Activated naive CD4-positive, alpha-beta T cell treated with anti-CD3 and anti-CD28 coated beads, Interleukin-2, amount 50 U/mL, for 72 hours (primary cell): ENCODE data around the gene SRGAP2C. TPM values are rescaled to one million over a fixed set of nuclear protein-coding genes. Genes with fewer than 3 reads are reported as not detected.
A peak's percentile ranks its signal among the peaks of the same experiment; 100 is the strongest.
"Not testable (repeated sequence)": the region's sequence is repeated elsewhere in the genome, so short reads cannot be mapped to it uniquely, and the experiment has no call there.

Source experiments
- ATAC-seq, 2 donors: fragments of 150-1000 bp; cut with Tn5 transposase; 2 replicates each; pipeline ENCODE4 v1.10.0; 2021; ENCODE audit warnings: mild to moderate bottlenecking in 2 of 2, moderate library complexity in 2 of 2
- DNase-seq, 2 donors: peaks; one replicate each; pipeline ENCODE4 v3.0.0; 2021 to 2022; ENCODE audit warnings: low spot score in 2 of 2
- H3K27ac Mint-ChIP-seq, 2 donors: one replicate each; pipeline ENCODE4 v1.8.0; 2022; ENCODE audit warnings: mild to moderate bottlenecking in 2 of 2, mixed read lengths in 2 of 2
- H3K36me3 Mint-ChIP-seq, 2 donors: one replicate each; pipeline ENCODE4 v1.8.0; 2022; ENCODE audit warnings: mixed read lengths in 2 of 2
- H3K9me3 Mint-ChIP-seq, 2 donors: one replicate each; pipeline ENCODE4 v1.8.0; 2022; ENCODE audit warnings: mixed read lengths in 2 of 2
- total RNA-seq, 2 donors: library from RNA; stranded (reverse); gene quantifications; one replicate each; pipeline ENCODE4 v1.2.3, GENCODE V29; 2022

The SRGAP2C gene
- total RNA-seq, 2 donors from 2014 or later: 12.5 to 51.8 TPM

DNA sequence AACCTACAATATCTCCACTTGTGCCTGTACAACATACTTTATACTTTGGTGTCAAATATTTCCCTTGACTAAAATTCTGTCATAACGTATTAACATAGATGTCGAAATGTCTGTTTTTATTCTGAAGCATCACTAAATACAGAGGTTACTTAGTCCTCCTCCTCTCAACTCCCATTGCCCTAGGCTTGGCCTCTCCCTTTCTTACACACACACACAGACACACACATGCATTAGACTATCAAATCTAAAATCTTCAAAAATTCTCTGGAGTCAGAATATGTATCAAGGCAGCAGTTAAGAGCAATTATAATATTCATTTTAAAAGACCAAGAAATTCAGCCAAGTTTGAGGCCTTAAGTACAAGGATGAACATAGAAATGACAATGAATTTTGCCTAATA, 8.1 kb upstream of the SRGAP2C start:
- H3K9me3 Mint-ChIP-seq, H3K36me3 Mint-ChIP-seq, ATAC-seq, DNase-seq, H3K27ac Mint-ChIP-seq: not testable (repeated sequence)

DNA sequence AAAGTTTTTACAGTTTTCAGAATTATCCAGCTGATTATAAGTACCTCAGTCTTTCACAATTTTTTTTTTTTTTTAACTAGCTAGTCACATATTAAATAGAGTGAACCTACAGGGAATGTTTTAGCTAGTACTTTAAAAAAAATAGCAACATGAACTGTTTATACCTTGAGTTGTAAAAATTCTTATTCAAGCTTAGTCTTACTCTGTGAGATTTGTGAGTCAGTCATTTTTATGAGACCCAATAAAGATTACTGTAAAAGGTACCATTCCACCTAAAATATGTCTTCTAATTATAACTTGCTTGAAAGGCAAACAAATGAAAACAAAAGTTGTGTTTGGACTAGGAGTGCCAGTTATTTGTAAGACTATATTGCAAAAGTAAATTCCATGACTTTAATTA, 6.6 kb upstream of the SRGAP2C start:
- H3K27ac Mint-ChIP-seq, ATAC-seq, DNase-seq, H3K36me3 Mint-ChIP-seq, H3K9me3 Mint-ChIP-seq: not testable (repeated sequence)

DNA sequence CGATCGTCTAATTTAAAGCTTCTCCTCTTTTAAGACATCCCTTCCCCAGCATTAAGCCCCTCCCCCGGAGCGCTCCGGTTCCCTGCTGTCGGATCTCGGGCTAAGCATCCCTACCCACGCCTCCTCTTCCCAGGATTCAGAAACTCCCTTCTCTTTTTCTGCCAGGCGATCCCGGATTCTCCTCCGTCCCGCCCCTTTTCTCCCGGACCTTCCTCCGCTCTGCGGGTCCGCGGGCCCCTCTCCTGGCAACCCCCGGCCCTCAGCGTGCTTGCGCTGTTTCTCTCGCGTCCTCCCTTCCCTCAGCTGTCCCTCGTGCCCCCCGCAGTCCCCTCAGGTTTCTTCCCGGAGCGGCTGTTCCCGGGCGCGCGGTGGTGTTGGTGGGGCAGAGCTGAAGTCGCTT, 908 bp upstream of the SRGAP2C start:
- ATAC-seq, H3K36me3 Mint-ChIP-seq, H3K27ac Mint-ChIP-seq, H3K9me3 Mint-ChIP-seq: not testable (repeated sequence)
- peak in 1 of 2 donors; percentile 60 for DNase-seq

DNA sequence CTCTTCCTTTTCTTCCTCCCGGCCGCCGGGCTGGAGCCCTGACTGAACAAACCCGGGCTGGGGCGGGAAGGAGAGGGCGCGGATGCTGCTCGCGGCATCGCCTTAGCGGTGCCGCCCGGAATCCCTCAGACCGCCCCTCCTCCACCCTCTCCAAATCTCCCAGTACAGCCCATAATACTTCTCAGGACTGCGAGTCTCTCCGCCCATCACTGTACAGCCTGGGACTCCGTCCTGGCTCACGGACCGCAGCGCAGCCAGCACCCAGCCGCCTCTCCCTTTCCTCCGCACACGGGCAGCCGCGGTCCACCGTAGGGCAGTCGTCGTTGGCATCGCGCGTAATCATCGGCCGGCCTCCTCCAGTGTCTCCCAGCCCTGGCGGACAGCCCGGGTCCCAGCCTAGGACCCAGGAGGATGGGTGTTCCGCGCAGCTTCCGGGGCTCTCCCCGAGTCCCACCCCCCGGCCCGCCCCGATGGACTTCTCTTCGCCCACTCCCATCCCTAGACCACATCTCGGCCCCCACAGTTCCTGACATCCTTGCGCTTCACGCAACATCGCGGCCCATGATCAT, 449 bp downstream of the SRGAP2C start:
- DNase-seq, H3K36me3 Mint-ChIP-seq, H3K9me3 Mint-ChIP-seq: not testable (repeated sequence)
- peak; percentile 13 to 16 for ATAC-seq
- H3K27ac Mint-ChIP-seq: peak overlapping the region in 1 of 2 donors; percentile 89

DNA sequence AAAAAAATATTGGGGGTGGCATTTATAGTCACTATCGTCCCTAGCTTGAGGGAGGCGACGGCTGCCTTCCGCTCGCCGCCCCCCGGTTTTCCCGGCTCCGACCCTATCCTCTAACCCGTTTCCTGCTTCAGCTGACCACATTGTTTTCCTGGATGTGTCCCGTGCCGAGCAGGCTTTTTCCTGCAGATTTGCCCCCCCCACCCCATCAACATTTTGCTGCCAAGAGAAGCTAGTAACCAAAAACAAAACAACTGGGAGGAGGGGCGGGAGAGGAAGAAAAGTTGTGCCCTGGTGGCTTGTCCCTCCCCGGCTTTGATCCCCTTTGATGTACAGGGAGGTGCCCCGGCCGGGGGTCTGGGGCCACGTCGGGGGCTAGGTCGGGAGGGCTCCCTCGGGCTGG, 1.4 kb downstream of the SRGAP2C start:
- not testable (repeated sequence) for H3K36me3 Mint-ChIP-seq, DNase-seq, H3K9me3 Mint-ChIP-seq, ATAC-seq
- H3K27ac Mint-ChIP-seq: peak overlapping the region in 1 of 2 donors; percentile 82

DNA sequence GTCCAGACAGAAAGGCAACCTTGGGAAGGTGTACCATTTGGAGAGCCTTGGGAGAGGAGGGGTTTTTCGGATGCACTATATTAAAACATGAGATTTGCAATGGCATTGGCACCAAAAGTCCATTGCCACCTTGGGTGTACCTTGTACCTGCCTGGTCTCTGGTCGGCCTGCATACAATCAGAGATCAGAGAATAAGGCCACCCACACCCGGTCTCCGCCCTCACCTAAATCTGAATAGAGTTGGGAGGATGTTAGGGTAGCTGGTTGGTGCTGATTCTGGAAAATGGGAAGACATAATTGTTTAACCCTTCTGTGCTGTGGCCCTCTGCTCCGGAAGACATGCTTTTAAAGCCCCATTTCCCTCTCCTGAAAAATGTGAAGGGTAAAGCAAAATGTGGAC, 3.1 kb downstream of the SRGAP2C start:
- ATAC-seq, H3K36me3 Mint-ChIP-seq, DNase-seq, H3K27ac Mint-ChIP-seq, H3K9me3 Mint-ChIP-seq: not testable (repeated sequence)

DNA sequence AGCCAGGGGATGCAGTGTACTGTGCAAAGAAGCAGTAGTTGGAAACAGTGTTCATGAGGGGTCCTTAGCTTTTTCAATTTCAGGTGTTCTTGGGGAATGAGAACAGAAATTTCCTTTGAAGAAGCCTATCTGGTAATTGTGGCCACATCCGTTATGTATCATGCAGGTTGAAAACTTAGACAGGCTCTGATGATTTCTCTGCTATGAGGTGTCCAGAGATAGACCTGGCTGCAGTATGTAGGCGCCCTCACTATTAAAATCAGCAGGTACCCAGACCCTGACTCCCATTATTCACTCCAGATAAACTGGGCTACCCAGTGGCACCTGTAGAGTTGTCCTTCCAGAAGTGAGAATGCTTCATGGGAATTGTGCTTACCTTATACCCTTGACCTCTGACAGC, 7.7 kb downstream of the SRGAP2C start:
- H3K27ac Mint-ChIP-seq, H3K9me3 Mint-ChIP-seq, H3K36me3 Mint-ChIP-seq, DNase-seq: not testable (repeated sequence)
- peak in 1 of 2 donors; percentile 44 for ATAC-seq

DNA sequence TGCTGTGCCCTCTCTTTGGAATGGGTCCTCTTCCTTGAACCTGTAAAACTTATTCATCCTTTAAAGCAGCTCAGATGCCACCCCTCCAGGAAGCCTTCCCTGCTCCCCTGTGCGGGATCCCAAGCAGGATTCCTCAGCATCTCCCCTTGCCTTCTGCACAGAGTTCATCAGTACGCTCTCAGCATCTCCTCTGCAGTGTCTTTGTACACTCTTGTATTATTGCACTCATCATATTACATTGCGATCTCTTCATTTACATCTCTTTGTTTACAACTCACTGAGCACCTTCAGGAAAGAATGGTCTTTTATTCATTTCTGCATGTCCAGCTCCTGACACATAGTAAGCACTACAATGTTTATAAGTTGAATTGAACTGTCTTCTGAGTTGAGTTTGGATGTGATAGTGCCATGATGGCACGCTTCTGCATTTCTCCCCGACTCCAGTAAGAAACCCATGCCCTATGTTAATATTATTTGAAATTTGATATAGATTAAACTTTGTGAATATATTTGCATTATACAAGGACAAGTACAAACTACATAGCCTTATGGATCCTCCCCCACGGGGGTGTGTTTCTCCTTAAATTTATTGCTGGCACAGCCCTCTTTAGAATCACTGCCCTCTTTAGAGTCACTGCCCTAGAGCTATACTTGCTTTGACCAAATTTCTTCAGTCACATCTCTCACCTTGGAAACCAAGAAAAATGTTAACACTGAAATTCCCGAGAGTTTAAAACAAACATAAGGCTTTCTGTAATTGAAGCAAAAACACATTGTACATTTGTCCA, 12.5 kb downstream of the SRGAP2C start:
- not testable (repeated sequence) for H3K9me3 Mint-ChIP-seq

DNA sequence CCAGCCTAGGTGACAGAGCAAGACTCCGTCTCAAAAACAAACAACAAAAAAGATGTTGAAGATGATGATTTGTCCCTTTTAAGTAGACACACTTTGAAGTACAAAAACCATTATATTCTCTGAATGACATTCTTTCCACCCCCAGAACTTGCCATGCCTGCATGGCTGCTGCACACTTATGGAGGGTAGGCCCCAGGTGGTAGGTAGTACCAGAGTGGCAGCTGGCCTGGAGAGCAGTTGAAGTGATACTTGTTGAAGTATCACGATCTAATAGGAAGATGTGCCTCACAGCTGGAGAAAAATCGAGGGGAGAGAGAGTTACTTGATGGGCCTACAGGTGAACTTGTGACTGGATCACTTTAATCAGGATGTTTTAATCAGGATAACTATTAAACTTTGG, 15.0 kb downstream of the SRGAP2C start:
- H3K36me3 Mint-ChIP-seq, ATAC-seq, DNase-seq, H3K27ac Mint-ChIP-seq, H3K9me3 Mint-ChIP-seq: not testable (repeated sequence)

More for the DNA sequence above, 12.5 kb downstream of the SRGAP2C start:
- ATAC-seq, H3K27ac Mint-ChIP-seq, H3K36me3 Mint-ChIP-seq, DNase-seq: not testable (repeated sequence)

DNA sequence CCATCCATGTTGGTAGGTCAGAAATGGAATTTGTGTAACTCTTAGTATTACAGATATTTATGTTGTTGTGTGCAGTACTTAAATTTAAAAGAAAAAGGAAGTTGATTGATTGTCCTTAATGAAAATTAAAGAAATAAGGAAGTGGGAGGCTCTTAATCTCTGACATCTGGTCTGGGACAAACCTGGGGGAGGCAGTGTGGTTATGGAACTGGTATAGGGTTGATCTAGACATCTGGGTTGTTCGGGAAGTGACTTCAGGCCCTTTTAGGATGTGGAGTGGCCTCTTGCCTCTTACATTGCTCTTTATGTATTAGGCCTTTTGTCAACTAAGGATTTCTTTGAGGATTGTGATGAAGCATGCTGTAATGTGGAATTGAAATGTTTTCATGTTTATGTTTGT, 15.5 kb downstream of the SRGAP2C start:
- not testable (repeated sequence) for ATAC-seq, H3K36me3 Mint-ChIP-seq, DNase-seq, H3K27ac Mint-ChIP-seq, H3K9me3 Mint-ChIP-seq

DNA sequence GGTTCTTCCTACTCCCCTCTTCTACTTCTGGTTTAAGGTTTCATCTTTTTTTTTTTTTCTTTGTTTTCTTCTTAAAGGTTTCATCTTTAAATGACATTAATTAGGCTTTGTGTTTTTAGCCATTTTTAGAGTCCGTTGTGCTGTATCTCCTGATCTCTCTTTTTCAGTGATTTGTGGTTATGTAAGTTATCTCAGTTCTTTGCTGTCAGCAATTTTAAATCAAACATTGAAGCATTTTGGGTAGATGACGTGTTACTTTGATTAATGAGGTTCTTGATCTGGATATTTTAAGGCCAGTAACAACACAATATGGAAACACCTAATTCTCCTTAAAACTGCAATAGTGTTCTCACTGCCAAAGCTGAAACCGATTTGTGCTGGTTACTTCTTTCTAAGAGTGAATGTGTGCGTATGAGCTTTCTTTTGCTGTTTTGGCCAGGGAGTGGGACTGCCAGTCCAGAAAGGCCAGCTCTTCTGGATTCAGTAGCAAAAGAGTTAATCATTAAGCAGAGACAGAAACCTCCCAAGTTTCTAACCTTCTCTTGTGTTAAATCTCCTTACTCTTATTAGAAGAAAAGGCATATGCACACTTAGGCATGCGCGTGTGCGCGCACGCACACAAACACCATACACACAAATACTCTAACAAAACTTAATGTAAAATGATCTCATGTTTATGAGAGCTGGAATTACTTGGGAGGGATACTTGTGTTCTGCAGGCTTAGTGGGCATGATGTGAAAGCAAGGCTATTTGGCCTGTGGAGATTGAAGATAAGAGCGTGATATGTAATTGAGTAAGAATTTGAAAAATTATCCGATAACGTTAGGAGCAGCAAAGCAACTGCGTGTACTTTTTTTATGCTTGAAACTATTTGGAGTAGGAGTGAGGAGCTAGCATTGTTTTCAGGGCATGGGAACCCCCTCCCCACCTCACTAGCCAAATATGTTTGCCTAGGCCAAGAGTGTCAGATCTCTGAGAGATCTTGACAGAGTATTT, 16.5 kb downstream of the SRGAP2C start:
- not testable (repeated sequence) for DNase-seq, ATAC-seq, H3K9me3 Mint-ChIP-seq, H3K27ac Mint-ChIP-seq, H3K36me3 Mint-ChIP-seq

DNA sequence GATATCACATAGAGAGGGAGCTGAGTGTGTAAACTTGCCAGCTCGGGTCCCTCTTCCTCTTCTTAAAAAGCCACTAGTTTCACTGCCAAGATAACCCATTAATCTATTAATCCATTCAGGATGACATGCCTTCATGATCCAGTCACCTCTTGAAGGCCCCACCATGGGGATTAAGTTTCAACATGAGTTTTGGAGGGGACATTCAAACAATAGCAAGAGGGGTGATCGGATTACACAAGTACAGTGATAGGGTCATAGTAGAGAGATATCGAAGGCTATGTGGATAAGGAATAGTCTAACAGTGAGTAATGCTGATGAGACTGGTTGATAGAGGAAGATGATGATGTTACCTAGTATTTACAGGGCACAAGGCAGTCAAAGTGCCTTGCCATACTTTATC, 18.2 kb downstream of the SRGAP2C start:
- not testable (repeated sequence) for ATAC-seq, H3K9me3 Mint-ChIP-seq, DNase-seq, H3K27ac Mint-ChIP-seq, H3K36me3 Mint-ChIP-seq

DNA sequence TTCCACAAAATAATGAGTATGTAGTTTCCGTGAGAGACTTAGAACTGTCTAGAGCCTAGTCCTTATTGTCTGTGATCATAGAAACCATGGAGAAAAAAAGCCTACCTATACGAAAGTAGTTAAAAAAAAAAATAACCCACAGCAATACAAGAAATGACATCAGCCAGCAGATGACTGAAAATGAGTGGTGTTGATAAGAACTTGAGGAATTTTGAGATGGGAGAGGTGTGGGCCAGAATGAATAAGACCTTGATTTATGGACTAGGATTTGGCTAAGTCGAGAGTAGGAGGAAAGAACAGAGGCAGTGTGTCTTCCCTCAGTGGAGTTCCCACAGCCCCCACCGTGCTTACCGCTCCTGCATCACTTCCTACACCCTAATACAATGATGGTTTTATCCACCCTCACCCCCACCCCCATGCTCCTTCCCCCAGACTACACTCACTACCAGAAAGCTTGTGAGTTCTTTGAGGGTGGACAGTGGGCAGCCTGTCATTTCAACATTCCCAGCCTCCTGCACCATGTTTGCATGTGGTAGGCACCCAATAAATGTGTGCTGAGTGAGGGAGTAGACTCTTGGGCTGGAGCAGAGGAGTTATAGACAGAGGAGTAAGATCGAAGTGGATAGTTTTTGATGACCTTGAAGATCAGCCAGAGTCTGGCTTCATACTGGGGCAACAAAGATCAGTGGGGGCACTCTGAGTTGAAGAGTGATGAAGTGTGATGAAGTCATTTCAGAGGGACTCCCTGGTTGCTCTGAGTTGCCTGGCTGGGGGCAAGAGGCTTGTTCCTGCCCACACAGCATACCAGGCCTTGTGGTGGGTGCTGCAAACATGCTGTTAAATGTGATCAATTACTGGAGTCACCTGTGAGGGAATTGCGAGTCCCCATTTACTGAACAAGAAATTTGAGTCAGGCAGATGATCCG, 21.3 kb downstream of the SRGAP2C start:
- H3K36me3 Mint-ChIP-seq, H3K27ac Mint-ChIP-seq, DNase-seq, H3K9me3 Mint-ChIP-seq: not testable (repeated sequence)
- peak; percentile 38 to 47 for ATAC-seq

DNA sequence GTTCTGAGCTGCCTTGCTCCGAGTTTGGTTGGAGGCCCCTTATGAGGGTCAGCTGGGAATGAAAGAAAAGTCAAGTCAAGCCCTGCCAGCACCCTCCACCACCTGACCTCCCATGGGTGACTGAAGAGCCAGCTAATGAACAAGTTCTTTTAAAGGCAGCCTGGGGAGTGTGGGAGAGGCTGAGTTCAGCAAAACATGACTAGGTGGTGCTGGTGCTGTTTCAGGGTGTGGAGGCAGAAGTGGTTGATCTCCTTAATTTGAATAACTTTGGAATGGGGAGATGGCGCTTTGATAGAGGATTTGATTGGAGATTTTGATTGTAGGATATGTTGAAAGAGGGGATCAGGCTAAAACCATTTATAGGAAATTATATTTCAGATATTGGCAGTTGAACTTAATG, 22.6 kb downstream of the SRGAP2C start:
- DNase-seq, ATAC-seq, H3K27ac Mint-ChIP-seq, H3K9me3 Mint-ChIP-seq, H3K36me3 Mint-ChIP-seq: not testable (repeated sequence)

DNA sequence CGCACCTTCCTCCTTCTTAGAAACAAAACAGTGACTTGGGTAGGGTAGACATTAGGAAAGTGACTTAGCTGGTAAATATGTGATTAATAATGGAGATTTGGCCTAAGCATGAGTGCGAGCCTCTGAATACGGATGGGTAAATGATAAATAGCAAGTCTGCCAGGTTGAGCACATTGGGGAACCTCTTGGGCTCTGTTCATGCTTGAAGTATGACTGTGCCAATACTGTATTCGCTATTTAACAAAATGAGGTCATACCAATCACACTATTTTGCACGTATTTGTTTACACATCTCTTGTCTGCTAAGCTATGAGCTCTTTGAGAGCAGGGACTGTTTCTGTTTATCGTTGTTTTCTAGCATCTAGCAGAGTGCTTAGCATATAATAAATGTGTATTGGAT, 23.6 kb downstream of the SRGAP2C start:
- H3K9me3 Mint-ChIP-seq, ATAC-seq, H3K36me3 Mint-ChIP-seq, H3K27ac Mint-ChIP-seq, DNase-seq: not testable (repeated sequence)

DNA sequence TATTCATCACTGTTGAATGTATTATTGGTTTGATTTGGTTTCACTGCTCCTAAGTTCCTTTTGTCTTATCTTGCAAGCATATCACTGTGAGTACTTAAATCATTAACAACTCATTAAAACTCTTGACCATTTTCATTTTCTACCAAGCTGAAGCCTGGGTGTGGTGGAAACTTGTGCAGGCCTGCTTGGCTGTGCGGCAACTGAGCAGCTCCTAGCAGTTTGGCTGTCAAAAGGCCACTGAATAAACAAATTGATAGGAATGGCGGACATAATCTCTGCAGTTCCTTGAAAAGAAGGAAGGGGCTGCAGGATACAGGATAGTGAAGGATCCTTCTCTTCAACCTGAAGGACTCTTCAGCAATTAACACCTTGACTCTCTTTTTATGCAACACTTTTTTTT, 26.0 kb downstream of the SRGAP2C start:
- not testable (repeated sequence) for H3K36me3 Mint-ChIP-seq, ATAC-seq, DNase-seq, H3K27ac Mint-ChIP-seq, H3K9me3 Mint-ChIP-seq
